Measurements from ENCODE around the gene KIF1C. TPM values are rescaled to one million over a fixed set of nuclear protein-coding genes. Genes with fewer than 3 reads are reported as not detected.
"Not testable (repeated sequence)": the region's sequence is repeated elsewhere in the genome, so short reads cannot be mapped to it uniquely, and the experiment has no call there.

KIF1C gene
- total and polyA plus RNA-seq, 8 donors = 33.4 to 334 (median 87.3) TPM

DNA sequence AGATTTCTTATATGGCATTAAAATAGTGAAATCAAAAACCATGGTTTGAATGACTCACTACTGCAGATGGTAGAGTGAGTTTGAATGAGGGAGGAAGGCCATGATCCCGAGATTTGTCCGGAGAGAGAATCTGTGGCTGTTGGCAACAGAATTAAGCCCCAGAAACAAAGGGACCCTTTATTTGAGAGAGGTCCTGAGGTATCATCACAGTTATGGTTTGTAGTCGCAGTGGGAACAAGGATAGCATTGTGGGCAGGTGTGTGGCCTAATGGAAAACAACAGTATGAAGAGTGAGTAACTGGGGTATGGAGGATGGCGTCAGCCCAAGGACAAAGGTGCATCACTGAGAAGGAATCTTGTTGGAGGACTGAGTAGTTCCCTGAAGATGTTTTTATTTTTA lies 72.0 kb downstream of the KIF1C start:
- 79 to 95% (median 91%) methylated on average over 4 of the region's 4 CpGs for WGBS, 5 donors
- Histone ChIP-seq H3K27ac (no peak overlapping the region), H3K27me3 (no peaks in the 10 kb centered on the region)

DNA sequence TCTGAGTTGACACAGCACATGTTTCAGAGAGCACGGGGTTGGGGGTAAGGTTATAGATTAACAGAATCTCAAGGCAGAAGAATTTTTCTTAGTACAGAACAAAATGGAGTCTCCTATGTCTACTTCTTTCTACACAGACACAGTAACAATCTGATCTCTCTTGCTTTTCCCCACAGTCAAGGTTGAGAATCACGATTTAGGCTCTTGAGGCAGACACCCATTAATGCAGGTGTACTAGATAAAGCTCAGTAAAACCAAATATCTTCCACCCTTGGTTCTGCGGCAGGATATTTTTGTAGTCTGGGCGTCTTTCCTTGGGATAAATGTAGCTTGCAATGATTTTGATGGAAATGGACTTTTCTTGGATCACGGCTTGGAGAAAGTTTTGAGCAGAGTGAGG lies 77.7 kb downstream of the KIF1C start:
- DNase-seq; H3K36me3 ChIP-seq; H3K4me3 ChIP-seq; intact Hi-C loops (cut with DNase I; ENCODE audit: low total_unique reads); H3K9me3 ChIP-seq; H3K27ac ChIP-seq; H3K27me3 ChIP-seq: not testable (repeated sequence)
- 73 to 84% (median 81%) methylated on average over 4 to 5 of the region's 5 CpGs for WGBS, 5 donors
- H3K4me1 ChIP-seq = peaks cover 16 to 29% (median 21%) of the 10 kb centered on the region in 4 donors

More for the DNA sequence above, 72.0 kb downstream of the KIF1C start:
- H3K4me3 ChIP-seq = no peak overlapping the region
- intact Hi-C loops (cut with DNase I; ENCODE audit: low total_unique reads) = loop anchor here (10.0 kb wide), 2 partner anchors 95 to 155 kb away; no protein-coding TSS in a partner anchor
- no peaks in the 10 kb centered on the region for H3K9me3 ChIP-seq
- no peaks in the 10 kb centered on the region for H3K4me1 ChIP-seq
- no peak for DNase-seq
- TF ChIP-seq, protein P1, sequence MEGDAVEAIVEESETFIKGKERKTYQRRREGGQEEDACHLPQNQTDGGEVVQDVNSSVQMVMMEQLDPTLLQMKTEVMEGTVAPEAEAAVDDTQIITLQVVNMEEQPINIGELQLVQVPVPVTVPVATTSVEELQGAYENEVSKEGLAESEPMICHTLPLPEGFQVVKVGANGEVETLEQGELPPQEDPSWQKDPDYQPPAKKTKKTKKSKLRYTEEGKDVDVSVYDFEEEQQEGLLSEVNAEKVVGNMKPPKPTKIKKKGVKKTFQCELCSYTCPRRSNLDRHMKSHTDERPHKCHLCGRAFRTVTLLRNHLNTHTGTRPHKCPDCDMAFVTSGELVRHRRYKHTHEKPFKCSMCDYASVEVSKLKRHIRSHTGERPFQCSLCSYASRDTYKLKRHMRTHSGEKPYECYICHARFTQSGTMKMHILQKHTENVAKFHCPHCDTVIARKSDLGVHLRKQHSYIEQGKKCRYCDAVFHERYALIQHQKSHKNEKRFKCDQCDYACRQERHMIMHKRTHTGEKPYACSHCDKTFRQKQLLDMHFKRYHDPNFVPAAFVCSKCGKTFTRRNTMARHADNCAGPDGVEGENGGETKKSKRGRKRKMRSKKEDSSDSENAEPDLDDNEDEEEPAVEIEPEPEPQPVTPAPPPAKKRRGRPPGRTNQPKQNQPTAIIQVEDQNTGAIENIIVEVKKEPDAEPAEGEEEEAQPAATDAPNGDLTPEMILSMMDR (IDR thresholded peaks at IDR 0.05) = no peak
- TF ChIP-seq POLR2AphosphoS5 (IDR thresholded peaks at IDR 0.05) (no peak), POLR2A (IDR thresholded peaks at IDR 0.05) (no peak), EP300 (IDR thresholded peaks at IDR 0.05) (no peak)
- H3K36me3 ChIP-seq = no peaks in the 10 kb centered on the region

DNA sequence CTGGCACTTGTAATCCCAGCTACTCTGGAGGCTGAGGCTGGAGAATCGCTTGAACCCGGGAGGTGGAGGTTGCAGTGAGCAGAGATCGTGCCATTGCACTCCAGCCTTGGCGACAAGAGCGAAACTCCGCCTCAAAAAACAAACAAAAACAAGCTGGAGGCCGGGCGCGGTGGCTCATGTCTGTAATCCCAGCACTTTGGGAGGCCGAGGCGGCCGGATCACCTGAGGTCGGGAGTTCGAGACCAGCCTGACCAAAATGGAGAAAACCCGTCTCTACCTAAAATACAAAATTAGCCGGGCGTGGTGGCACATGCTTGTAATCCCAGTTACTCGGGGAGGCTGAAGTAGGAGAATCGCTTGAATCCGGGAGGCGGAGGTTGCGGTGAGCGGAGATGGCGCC lies 79.5 kb downstream of the KIF1C start:
- DNase-seq; H3K27me3 ChIP-seq; H3K9me3 ChIP-seq; intact Hi-C loops (cut with DNase I; ENCODE audit: low total_unique reads): not testable (repeated sequence)
- Histone ChIP-seq H3K4me1 (peaks cover 16 to 29% (median 21%) of the 10 kb centered on the region in 4 donors), H3K36me3 (peaks cover 0 to 12% (median 3%) of the 10 kb centered on the region in 4 donors), H3K27ac (peak overlapping the region in 2 of 5 donors; percentile 82 to 83), H3K4me3 (peak overlapping the region; percentile 71 to 94 (median 84))
- WGBS, 5 donors = 96 to 99% (median 98%) methylated on average over 24 of the region's 24 CpGs

DNA sequence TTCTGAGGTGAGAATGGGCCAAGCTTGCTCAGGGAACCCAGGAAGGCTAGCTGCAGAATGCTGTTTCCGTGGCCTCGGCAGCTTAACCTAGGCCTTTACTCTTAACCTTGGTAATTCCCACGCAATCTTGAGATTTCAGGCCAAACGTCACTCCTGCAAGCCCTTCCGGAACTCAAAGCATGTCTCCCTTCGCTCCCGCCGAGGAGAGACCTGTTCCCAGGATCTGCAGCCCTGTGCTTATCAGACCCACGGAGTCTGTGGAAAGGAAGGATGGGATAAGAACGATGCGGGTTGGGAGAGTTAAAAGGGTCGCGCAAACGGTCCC lies 80.0 kb downstream of the KIF1C start:
- H3K4me3 ChIP-seq = peak overlapping the region; percentile 71 to 94 (median 84)
- intact Hi-C loops (cut with DNase I; ENCODE audit: low total_unique reads) = no loop called here
- H3K27ac ChIP-seq = peak overlapping the region; percentile 79 to 88 (median 82)
- H3K4me1 ChIP-seq = peaks cover 16 to 29% (median 21%) of the 10 kb centered on the region in 4 donors
- TF ChIP-seq POLR2AphosphoS5 (IDR thresholded peaks at IDR 0.05) (no peak), POLR2A (IDR thresholded peaks at IDR 0.05) (no peak), EP300 (IDR thresholded peaks at IDR 0.05) (no peak)
- TF ChIP-seq, protein P1 (IDR thresholded peaks at IDR 0.05) = no peak
- no peaks in the 10 kb centered on the region for H3K27me3 ChIP-seq
- no peak for DNase-seq
- H3K36me3 ChIP-seq = peaks cover 0 to 17% (median 5%) of the 10 kb centered on the region in 4 donors
- peaks cover 0 to 10% (median under 1%) of the 10 kb centered on the region in 4 donors for H3K9me3 ChIP-seq
- 23 to 37% (median 29%) methylated on average over 14 of the region's 14 CpGs for WGBS, 5 donors

Small RNAs within 50 kb of the gene (small RNA-seq; reads per million reads assigned to genes)
- gene MIR6864 = 0 to 0.27 (median 0) reads per million in 4 donors
- gene MIR6865 = 0 to 1.6 (median 0) reads per million in 4 donors

Other genes with a start within 250 kb of the KIF1C start
- 100 to 1,000 TPM in 1 of 5 donors, 1 to 10 TPM in 2, not detected in 2; 6.7 to 199 (median 9.5) TPM for gene TM4SF5, start 226.1 kb upstream of the KIF1C start, total RNA-seq
- 1 to 10 TPM; 2.3 to 9.1 (median 6.1) TPM for gene TM4SF5, start 226.1 kb upstream of the KIF1C start, polyA plus RNA-seq
- 1 to 10 TPM in 2 of 5 donors, not detected in 3; 1.5 to 2.3 TPM for gene VMO1, start 211.6 kb upstream of the KIF1C start, total RNA-seq
- 1 to 10 TPM; 1.4 to 3.0 (median 2.7) TPM for gene VMO1, start 211.6 kb upstream of the KIF1C start, polyA plus RNA-seq
- not detected for gene GLTPD2, start 209.0 kb upstream of the KIF1C start, total RNA-seq
- under 1 TPM in 1 of 3 donors, not detected in 2; 0.15 TPM for gene GLTPD2, start 209.0 kb upstream of the KIF1C start, polyA plus RNA-seq
- gene PSMB6, start 201.8 kb upstream of the KIF1C start, total RNA-seq = 100 to 1,000 TPM in 2 of 5 donors, 10 to 100 TPM in 3; 60.2 to 118 (median 80.5) TPM
- 100 to 1,000 TPM; 187 to 200 (median 187) TPM for gene PSMB6, start 201.8 kb upstream of the KIF1C start, polyA plus RNA-seq
- gene PLD2, start 190.8 kb upstream of the KIF1C start, total RNA-seq = 100 to 1,000 TPM in 2 of 5 donors, 10 to 100 TPM in 3; 14.5 to 123 (median 34.1) TPM
- 10 to 100 TPM; 10.3 to 28.7 (median 10.8) TPM for gene PLD2, start 190.8 kb upstream of the KIF1C start, polyA plus RNA-seq
- 100 to 1,000 TPM in 1 of 5 donors, 10 to 100 TPM in 4; 40.9 to 230 (median 49.6) TPM for gene MINK1, start 164.6 kb upstream of the KIF1C start, total RNA-seq
- 10 to 100 TPM; 24.6 to 57.1 (median 29.8) TPM for gene MINK1, start 164.6 kb upstream of the KIF1C start, polyA plus RNA-seq
- 1 to 10 TPM in 4 of 5 donors, not detected in 1; 1.4 to 6.6 (median 2.9) TPM for gene C17orf107, start 98.4 kb upstream of the KIF1C start, total RNA-seq
- gene C17orf107, start 98.4 kb upstream of the KIF1C start, polyA plus RNA-seq = 1 to 10 TPM in 2 of 3 donors, under 1 TPM in 1; 0.75 to 3.2 (median 2.4) TPM
- gene CHRNE, start 94.9 kb upstream of the KIF1C start, total RNA-seq = 1 to 10 TPM in 1 of 5 donors, under 1 TPM in 1, not detected in 3; 0.45 to 2.0 TPM
- gene CHRNE, start 94.9 kb upstream of the KIF1C start, polyA plus RNA-seq = 1 to 10 TPM in 1 of 3 donors, under 1 TPM in 2; 0.43 to 1.2 (median 0.93) TPM
- gene GP1BA, start 65.7 kb upstream of the KIF1C start, total RNA-seq = not detected
- gene GP1BA, start 65.7 kb upstream of the KIF1C start, polyA plus RNA-seq = under 1 TPM in 1 of 3 donors, not detected in 2; 0.05 TPM
- gene SLC25A11, start 57.9 kb upstream of the KIF1C start, total RNA-seq = 10 to 100 TPM; 25.2 to 73.5 (median 43.2) TPM
- 10 to 100 TPM; 29.1 to 45.6 (median 40.9) TPM for gene SLC25A11, start 57.9 kb upstream of the KIF1C start, polyA plus RNA-seq
- gene RNF167, start 57.7 kb upstream of the KIF1C start, total RNA-seq = 10 to 100 TPM in 4 of 5 donors, 1 to 10 TPM in 1; 8.8 to 57.1 (median 33.9) TPM
- 100 to 1,000 TPM in 2 of 3 donors, 10 to 100 TPM in 1; 73.3 to 134 (median 112) TPM for gene RNF167, start 57.7 kb upstream of the KIF1C start, polyA plus RNA-seq
- 100 to 1,000 TPM; 218 to 690 (median 514) TPM for gene PFN1, start 49.4 kb upstream of the KIF1C start, total RNA-seq
- 100 to 1,000 TPM; 587 to 789 (median 610) TPM for gene PFN1, start 49.4 kb upstream of the KIF1C start, polyA plus RNA-seq
- 10 to 100 TPM in 1 of 5 donors, 1 to 10 TPM in 3, not detected in 1; 1.8 to 12.1 (median 5.8) TPM for gene ENO3, start 46.8 kb upstream of the KIF1C start, total RNA-seq
- 10 to 100 TPM in 1 of 3 donors, 1 to 10 TPM in 2; 6.6 to 11.3 (median 10.0) TPM for gene ENO3, start 46.8 kb upstream of the KIF1C start, polyA plus RNA-seq
- gene SPAG7, start 30.1 kb upstream of the KIF1C start, total RNA-seq = 100 to 1,000 TPM in 1 of 5 donors, 10 to 100 TPM in 4; 17.5 to 133 (median 51.8) TPM
- gene SPAG7, start 30.1 kb upstream of the KIF1C start, polyA plus RNA-seq = 10 to 100 TPM; 76.4 to 85.8 (median 78.5) TPM
- 100 to 1,000 TPM in 2 of 5 donors, 10 to 100 TPM in 2, 1 to 10 TPM in 1; 8.1 to 202 (median 82.1) TPM for gene CAMTA2, start 10.3 kb upstream of the KIF1C start, total RNA-seq
- gene CAMTA2, start 10.3 kb upstream of the KIF1C start, polyA plus RNA-seq = 10 to 100 TPM; 28.0 to 52.7 (median 41.4) TPM
- 1 to 10 TPM in 2 of 5 donors, not detected in 3; 1.3 to 6.1 TPM for gene INCA1, start 428 bp upstream of the KIF1C start, total RNA-seq
- 1 to 10 TPM; 1.4 to 2.7 (median 1.6) TPM for gene INCA1, start 428 bp upstream of the KIF1C start, polyA plus RNA-seq
- not detected for gene SLC52A1, start 37.5 kb downstream of the KIF1C start, total RNA-seq
- 1 to 10 TPM in 1 of 3 donors, not detected in 2; 1.0 TPM for gene SLC52A1, start 37.5 kb downstream of the KIF1C start, polyA plus RNA-seq
- 10 to 100 TPM in 1 of 5 donors, 1 to 10 TPM in 4; 2.9 to 15.2 (median 6.6) TPM for gene ZFP3, start 80.5 kb downstream of the KIF1C start, total RNA-seq
- gene ZFP3, start 80.5 kb downstream of the KIF1C start, polyA plus RNA-seq = 1 to 10 TPM; 1.7 to 2.6 (median 1.7) TPM
- gene ZNF232, start 113.9 kb downstream of the KIF1C start, total RNA-seq = 1 to 10 TPM in 4 of 5 donors, under 1 TPM in 1; 0.58 to 8.0 (median 7.5) TPM
- 10 to 100 TPM in 1 of 3 donors, 1 to 10 TPM in 2; 6.9 to 11.8 (median 7.0) TPM for gene ZNF232, start 113.9 kb downstream of the KIF1C start, polyA plus RNA-seq
- under 1 TPM in 2 of 5 donors, not detected in 3; 0.18 to 0.45 TPM for gene USP6, start 118.1 kb downstream of the KIF1C start, total RNA-seq
- under 1 TPM in 1 of 3 donors, not detected in 2; 0.05 TPM for gene USP6, start 118.1 kb downstream of the KIF1C start, polyA plus RNA-seq
- 10 to 100 TPM in 2 of 5 donors, 1 to 10 TPM in 3; 5.8 to 73.5 (median 10.0) TPM for gene ZNF594, start 193.9 kb downstream of the KIF1C start, total RNA-seq
- gene ZNF594, start 193.9 kb downstream of the KIF1C start, polyA plus RNA-seq = 1 to 10 TPM in 1 of 3 donors, under 1 TPM in 1, not detected in 1; 0.56 to 1.1 TPM
- 1 to 10 TPM in 1 of 5 donors, under 1 TPM in 1, not detected in 3; 0.72 to 1.1 TPM for gene SCIMP, start 236.9 kb downstream of the KIF1C start, total RNA-seq
- gene SCIMP, start 236.9 kb downstream of the KIF1C start, polyA plus RNA-seq = 1 to 10 TPM in 1 of 3 donors, under 1 TPM in 1, not detected in 1; 0.62 to 2.1 TPM